HG03432 (cell line): ENCODE data around the gene FAM98B.

Source experiments
- ATAC-seq: cut with Tn5 transposase; IDR thresholded peaks from one replicate; pipeline ENCODE4 v1.9.1; 2021; ENCODE audit warnings: mild to moderate bottlenecking, moderate library complexity; ENCODE audit not compliant: unreplicated experiment

Gene FAM98B

DNA sequence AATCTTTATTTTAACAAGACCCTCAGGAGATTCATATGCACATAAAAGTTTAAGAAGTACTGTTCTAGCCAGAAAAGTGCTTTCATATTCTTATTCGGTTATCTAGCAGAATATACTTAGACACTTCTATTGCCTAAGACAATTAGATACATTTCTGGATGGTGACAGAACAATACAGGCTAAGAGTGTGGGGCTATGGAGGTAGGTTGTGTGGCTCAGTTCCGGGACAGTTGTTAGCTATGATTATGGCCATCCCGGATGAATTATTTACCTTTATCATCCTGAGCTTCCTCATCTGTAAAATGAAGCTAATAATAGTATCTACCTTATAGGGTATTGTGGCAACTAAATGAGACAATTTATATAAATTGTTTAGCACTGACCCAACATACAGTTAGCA, 6.6 kb downstream of the FAM98B start:
- ATAC-seq: no peak

DNA sequence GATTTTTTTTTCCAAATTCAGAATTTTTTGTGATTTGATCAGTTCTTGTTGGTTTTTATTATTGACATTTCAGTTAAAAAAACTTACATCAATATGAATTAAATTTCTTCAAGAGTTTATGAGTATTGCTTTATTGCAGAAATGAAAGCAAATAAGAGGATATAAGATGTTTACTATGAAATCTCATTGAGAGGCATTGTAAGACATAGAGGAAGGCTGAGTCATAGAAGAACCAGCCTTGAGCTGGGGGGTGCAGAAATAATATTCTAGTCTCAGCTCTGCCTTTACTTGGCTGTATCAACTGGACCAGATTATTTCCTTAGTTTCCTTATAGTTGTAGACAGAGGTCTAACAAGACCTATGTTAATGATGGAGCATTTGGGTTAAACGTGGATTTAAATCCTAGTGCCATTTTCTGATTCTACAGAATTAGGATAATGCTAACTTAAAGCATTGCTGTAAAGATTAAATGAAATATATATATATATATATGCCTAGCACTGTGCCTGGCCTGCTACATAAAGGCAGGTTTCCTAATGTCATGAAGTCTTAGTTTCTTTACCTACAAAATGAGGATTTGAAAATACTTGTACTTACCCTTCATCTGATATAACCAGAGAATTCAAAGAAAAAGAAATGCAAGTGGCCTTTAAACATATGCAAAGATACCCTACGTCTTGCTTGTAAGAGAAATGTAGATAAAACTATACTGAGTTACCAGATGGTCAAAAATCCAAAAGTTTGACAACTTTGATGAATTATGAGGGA, 7.3 kb downstream of the FAM98B start:
- peak; percentile 91 for ATAC-seq

DNA sequence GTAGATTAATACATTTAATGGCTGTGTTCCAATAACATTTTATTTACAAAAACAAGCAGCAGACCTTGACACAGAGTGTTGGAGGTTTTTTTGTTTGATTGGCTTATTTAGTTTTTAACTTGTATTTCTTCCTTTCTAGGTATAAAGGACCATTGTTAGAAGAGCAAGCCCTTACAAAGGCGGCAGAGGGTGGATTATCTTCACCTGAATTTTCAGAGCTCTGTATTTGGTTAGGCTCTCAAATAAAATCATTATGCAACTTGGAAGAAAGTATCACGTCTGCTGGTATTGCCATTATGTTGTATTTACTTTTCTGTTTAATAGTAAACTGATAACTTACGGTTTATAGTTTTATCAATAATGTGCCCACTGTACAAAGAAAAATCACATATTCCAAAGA, 10.0 kb downstream of the FAM98B start:
- no peak for ATAC-seq

DNA sequence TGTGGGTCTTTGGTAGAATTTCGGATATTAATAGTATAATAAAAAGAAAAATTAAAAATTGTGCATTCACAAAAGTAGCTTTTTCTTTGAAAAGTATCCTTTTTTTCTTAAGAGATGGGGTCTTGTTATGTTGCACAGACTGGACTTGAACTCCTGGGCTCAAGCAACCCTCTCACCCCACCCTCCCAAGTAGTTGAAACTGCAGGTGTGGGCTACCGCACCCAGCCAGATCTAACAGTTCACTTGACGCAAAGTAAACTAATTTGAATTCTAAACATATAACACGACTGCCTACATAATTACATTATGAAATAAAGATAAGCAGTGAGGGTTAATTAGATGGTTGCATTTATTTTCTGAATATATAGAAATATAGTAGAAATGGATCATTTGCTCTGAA, 10.7 kb downstream of the FAM98B start:
- no peak for ATAC-seq

DNA sequence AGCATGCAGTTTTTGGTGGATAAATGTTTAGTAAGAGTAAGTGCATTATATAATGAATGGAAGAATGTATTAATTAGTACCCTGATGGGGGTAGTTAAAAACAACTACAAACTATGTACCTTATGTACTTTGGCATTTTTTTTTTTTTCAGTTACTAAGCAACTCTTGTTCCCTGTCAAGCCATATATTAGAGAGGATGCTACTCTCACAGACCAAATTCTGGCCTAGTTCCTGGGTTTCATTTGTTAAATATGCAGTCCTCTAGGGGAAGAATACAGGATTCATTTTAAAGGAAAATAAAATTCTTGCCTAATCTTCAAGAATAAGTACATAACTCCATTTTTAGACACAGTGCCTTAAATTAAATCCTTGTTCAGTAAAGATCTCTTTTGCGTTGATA, 16.9 kb downstream of the FAM98B start:
- ATAC-seq: no peak

DNA sequence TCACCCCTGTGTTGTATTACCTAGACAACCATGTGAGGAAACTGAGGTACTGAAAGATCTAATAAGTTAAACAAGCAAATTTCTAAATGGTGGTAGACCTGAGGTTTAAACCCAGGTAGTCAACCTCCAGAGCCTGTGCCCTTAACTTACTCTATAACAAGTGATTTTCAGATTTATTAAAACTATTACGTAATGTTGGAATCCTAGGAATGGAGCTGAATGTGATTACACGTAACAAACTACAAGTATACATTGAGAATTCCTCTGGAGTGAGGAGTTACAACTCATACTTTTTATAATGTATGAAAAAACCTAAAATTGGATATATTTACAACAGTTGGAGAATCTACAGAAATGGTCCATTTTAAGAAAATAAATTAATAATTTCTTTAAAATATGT, 18.0 kb downstream of the FAM98B start:
- ATAC-seq: no peak

DNA sequence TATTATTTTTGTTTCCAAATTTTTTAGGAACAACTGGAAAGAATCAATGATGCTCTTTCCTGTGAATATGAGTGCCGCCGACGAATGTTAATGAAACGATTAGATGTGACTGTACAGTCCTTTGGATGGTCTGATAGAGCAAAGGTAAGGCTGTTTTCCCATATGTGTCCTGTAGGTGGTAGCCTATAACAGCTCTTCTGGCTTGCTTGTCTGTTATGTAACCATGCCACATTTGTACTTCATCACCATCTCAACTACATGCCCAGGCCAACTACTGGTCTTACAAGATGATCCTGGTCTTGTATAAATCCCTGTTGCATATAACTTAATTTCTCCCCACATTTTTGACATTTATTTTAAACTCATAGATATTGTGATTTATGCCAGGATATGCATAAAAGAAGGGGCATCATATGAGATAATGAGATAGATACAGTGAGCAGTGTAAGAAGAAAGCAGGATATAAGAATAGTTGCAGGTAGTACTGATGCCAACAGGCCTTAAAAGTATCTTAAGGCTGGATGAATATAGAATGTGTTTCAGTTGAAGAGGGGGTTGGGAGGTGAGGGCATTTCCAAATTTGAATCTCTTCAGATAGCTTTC, 20.3 kb downstream of the FAM98B start:
- peak; percentile 98 for ATAC-seq

DNA sequence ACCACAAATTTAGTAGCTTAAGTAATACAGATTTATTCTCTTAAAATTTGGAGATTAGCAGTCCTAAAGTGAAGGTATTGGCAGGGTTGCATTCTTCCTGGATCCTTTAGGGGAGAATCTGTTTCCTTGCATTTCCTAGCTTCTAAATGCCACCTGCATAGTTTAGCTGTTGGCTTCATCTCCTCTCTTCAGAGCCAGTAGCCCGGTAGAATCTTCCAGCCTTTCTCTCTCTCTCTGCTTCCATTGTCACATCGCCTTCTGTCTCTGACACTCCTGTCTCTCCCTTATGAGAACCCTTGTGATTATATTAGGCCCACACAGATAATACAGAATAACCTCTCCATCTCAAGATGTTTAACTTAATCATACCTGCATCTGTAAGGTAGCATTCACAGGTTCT, 21.4 kb downstream of the FAM98B start:
- ATAC-seq: no peak

DNA sequence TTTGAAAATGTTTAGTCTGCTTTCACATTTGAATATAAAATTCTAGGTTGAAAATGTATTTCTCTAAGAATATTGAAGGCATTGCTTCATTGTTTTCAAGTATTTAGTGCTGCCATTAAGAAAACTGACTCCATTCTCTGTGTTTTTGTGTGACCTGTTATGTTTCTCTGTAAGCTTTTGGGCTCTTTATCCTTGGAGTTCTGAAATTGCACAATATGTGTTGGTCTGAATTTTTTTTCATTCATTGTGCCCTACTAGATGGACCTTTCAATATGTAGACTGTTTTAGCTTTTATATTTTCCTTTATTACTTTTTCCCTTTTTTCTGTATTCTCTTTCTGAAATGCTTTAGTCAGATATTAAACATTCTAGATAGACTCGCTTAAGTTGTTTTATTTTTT, 22.2 kb downstream of the FAM98B start:
- ATAC-seq: no peak

DNA sequence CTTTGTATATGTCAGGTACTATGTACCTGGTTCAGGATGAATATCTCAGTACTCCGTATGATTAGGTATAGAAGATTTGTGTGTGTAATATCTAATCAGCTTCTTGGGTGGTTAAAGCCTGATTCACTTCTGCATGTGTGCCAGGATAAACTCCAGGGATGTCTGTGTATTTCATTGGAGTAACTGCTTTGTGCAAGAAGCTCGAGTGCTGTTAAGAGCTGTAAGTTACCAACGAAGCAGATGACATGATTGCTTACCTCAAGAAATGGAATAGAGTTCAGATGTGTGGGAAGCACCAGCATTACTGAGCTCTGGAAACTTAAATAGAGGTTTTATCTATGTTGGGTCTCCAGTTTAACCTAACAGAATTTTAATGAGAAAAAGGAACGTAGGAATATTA, 23.7 kb downstream of the FAM98B start:
- ATAC-seq: no peak

DNA sequence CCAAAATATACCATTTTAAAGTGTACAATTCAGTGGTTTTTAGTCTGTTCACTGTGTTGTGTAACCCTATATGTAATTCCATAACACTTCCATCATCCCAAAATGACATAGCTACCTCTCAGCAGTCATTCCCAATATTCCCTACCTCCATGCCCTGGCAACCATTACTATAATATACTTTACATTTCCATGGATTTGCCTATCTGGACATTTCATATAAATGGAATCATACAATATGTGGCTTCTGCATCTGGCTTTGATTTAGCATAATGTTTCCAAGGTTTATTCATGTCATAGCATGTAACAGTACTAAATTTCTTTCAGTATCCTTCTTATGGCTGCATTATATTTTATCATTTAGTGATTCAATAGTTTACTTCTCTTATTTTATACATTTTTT, 25.3 kb downstream of the FAM98B start:
- no peak for ATAC-seq

DNA sequence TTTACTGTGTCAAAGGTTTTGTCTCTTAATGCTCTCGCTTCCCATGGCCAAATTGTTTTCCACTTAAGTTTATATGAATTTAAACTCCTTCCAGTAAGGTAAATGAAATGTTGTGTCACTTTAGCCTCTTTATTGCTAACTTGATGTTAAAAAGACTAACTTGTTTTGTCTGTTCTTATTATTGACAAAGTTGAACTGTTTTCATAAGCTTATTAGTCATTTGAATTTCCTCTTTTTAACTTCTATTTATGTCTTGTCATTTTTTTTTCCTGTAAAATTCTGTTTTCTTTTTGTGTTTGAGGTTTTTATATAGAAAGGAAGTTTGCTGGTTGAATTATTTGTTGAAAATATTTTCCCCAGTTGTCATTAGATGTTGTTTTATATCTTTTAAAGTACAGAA, 25.8 kb downstream of the FAM98B start:
- ATAC-seq: no peak

DNA sequence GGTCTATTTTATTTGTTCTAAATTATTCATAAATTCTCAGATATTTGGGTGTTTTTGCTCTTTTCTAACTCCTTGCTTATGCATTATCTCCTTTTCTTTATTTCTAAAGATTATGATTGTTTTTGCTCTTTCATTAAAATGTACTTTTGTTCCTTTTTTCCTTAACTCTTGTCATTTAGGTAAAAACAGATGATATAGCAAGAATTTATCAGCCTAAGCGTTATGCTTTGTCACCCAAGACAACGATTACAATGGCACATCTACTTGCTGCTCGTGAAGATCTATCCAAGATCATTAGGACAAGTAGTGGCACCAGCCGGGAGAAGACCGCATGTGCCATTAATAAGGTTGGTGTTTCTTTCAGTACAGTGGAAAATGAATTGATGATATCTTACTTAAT, 27.2 kb downstream of the FAM98B start:
- ATAC-seq: no peak

DNA sequence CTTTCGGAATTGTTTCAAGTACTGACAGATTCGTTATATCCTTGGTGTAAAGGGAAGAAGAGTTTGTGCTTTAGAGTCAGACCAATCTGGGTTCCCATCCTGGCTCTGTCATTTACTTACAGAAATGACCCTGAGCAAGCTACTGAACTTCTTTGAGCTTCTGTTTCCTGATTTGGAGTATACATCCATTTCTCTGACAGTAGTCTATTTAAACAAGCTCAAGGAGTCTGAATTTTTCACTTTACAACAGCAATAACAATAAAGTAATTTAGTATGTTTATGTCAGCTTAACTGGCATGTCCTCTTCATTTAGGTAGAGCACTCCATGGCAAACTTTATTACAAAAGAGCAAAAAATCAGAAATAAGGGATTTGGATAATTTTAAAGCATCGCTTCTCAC, 27.8 kb downstream of the FAM98B start:
- ATAC-seq: no peak

DNA sequence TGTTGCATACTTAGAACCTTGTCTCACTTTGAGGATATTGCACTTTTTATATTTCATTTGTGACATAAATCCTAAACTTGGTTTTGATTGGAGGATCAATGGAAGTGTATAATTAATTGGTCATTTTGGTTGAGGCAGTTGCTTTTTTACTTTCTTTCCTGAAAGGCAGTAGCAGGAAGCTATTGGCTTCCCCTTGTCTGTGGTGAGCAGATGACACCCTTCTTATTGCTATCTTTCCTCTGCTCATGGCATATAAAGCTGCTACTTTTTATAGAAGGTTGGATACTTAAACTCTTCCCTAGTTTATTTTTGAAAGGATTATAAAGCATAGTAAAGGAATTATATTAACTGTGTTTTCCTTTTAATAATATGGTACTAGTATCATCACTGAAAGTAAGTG, 28.6 kb downstream of the FAM98B start:
- ATAC-seq: no peak

DNA sequence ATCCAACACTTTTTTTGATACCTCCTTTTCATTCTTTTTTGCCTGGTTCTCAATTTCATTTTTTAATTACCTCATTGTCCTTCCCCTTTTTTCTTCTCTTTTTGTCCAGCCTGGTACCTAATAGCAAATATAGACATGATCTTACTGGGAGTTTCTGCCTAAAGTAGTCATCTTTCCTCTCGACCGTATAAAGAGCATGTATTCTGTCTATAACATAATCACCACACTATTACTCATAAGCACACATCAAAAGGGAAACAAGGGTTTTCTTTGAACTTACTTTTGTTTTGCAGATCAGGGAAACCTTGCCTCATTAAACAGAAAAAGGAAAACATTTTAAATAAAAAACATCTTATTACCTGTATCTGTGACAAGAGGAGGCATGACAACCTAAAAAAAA, 33.0 kb downstream of the FAM98B start:
- ATAC-seq: no peak

DNA sequence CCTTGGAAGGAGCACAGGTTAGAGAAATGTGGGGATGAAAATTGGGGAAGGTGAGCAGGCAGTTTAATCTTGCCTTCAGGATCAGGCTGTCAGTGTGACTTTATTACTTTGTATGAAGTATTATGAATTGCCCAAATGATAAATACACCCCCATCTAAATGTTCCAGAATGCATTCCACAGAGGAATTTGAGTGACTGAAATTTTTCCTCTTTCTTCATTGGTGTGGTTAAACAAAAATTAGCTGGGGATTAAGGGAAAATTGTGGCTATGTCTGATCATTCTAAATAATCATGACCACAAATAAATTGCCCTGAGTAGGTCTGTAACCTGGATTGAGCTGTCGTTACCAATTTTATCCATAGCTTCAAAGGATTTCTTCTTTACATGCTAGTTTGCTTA, 33.5 kb downstream of the FAM98B start:
- no peak for ATAC-seq

DNA sequence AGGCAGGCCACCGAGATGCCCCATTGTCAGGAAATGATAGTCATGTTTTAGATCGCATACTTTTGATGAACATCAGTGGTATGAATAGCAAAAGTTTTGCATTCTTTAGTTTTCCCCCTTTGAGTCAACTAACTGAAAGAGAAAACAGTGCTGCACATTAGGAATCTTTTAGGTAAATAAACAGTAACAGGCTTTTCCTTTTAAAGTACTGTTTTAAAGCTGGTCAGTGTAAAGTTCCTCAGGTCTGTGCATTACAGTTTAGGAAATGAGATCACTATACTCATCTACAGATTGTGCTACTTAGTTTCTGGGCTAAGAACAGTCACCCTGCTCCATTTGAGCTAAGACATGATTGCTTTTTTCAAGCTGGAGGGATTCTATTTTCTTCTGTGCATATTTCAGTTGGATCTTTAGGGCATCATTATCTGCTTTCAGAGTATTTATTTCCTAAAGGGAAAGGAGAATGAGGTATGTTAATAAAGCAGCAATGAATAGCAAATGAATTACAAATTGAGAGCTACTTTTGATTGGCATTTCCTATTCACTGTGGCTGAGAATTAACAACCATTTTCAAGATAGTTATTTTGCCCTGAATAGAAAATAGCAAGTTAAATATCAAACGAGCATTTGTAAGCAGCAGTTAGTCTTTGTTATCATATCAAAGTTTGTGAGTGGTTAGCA, 36.5 kb downstream of the FAM98B start:
- ATAC-seq: no peak

DNA sequence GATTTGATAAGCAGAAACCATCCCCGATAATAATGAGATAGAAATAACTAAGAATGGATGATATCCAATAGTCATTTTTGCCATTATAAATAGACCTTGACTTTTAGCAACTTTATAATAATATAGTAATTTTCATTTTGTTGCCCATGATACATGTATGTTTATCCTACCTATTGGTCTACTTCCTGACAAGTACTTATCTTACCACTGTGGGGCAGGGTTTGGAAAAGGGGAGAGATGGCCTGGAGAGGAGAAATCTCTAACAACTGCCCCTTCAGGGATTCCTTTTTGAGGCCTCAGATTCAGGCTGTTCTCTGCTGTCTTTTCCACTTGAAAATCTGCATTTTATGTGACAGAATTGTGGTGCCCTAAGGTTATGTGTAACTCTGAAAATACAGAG, 42.2 kb downstream of the FAM98B start:
- ATAC-seq: no peak

DNA sequence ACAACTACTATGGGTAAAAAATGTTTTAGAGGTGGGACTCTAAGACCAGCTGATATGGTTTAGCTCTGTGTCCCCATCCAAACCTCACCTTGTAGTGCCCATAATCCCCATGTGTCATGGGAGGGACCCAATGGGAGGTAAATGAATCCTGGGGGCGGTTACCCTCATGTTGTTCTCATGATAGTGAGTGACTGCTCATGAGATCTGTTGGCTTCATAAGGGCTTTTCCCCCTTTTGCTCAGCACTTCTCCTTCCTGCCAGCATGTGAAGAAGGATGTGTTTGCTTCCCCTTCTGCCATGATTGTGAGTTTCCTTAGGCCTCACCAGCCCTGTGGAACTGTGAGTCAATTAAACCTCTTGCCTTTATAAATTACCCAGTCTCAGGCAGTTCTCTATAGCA, 45.7 kb downstream of the FAM98B start:
- ATAC-seq: no peak

DNA sequence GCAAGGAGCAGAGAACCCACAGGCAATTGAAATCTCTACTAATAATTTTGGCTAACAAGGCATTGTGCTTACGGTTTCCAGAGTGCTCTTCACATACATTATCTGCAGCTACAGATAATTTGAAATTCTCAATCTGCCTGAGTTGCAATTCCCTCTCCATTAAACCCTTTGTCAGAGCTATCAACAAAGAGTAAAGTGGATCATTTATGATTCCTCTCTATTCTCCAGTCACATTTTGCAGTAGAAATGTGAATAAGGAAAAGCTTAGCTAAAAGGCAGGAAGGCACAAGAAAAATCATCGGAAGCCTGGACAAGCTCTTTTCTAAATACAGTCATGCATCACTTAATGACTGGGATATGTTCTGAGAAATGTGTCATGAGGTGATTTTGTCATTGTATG, 49.6 kb downstream of the FAM98B start:
- ATAC-seq: no peak

DNA sequence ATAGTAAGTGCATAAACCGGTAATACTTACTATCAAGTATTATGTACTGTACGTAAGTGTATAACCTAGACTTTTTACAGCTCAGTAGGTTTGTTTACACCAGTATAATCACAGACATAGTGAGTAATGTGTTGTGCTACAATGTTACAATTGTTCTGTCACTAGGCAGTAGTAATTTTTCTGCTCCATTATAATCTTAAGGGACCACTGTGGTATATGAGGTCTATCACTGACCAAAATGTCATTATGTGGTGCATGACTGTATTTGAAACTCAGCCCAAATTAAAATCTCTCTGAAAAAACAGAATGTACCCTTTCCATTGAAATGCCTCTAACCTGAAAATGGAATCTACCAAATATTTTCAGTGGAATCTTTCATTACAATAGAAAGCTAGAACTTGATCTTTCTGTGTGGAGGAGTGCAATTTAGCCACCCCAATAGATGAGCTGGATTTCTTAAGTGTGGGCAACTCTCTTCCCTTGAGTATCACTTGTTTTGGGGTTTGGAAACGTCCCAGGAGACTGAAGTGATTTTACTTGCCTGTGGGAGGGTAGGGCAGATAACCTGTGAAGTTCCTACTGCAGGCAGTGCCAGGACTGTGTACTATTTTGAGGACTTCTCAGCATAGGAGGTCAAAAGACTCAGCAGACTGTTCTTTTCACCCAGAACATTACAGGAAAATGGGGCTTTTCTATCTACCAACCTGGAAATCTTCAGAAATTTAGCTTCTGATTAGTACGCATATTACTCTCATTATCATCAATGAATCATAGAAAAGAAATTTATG, 50.9 kb downstream of the FAM98B start:
- no peak for ATAC-seq
